ENCODE measurements around the gene WFIKKN1. TPM values are rescaled to one million over a fixed set of nuclear protein-coding genes. Genes with fewer than 3 reads are reported as not detected.

WFIKKN1 gene
- total RNA-seq, 4 donors from 2014 or later = 0.26 to 1.4 (median 0.76) TPM; not detected in 1

GRCh38 chr16:677316-678190 is 46.8 kb downstream of the WFIKKN1 start:
- H3K4me1 ChIP-seq = peaks cover 0 to 25% of the 10 kb centered on the region in 2 donors
- H3K27ac ChIP-seq = no peak overlapping the region
- H3K9me3 ChIP-seq = no peaks in the 10 kb centered on the region
- no peak for DNase-seq
- H3K4me3 ChIP-seq = no peak overlapping the region
- intact Hi-C loops (cut with DNase I; ENCODE audit: low total_unique reads) = no loop called here
- no peaks in the 10 kb centered on the region for H3K36me3 ChIP-seq
- TF ChIP-seq CTCF (IDR thresholded peaks at IDR 0.05) = no peak
- TF ChIP-seq POLR2A (IDR thresholded peaks at IDR 0.05) = no peak
- no peaks in the 10 kb centered on the region for H3K27me3 ChIP-seq

DNA sequence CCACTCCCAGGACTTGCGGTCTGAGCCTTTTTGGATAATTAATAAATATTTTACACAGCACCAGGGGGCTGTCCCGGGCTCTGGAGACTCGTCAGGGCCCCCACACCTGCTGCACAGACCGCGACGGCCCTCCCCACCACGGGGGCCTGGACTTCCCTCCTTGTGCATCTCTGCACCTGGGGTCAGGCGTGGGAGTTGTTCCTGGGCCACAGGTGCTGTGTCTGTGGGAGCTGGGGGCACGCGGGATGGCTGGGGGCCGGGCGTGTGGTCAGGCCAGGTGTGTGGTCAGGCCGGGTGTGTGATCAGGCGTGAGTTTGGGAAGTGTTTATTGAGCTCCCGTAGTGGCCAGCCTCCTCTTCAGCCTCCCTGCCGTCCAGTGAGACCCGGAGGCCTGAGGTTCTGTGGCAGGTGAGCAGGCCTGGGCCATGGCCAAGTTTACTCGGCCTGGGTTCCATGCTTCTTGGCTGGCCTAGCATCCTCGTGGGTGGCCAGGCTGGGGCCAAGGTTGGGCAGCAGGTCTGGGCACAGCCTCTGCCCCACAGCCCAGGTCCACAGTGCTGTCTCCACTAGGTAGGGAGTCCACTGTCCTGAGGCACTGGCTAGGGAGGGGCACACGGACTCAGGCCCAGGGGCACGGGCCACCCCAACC is 47.5 kb downstream of the WFIKKN1 start:
- Histone ChIP-seq H3K9me3 (no peaks in the 10 kb centered on the region), H3K27ac (no peak overlapping the region), H3K4me3 (no peak overlapping the region), H3K27me3 (no peaks in the 10 kb centered on the region), H3K4me1 (peaks cover 0 to 28% of the 10 kb centered on the region in 2 donors), H3K36me3 (no peaks in the 10 kb centered on the region)
- intact Hi-C loops (cut with DNase I; ENCODE audit: low total_unique reads) = no loop called here
- TF ChIP-seq POLR2A (IDR thresholded peaks at IDR 0.05) = no peak
- no peak for TF ChIP-seq CTCF (IDR thresholded peaks at IDR 0.05)
- DNase-seq = no peak

DNA sequence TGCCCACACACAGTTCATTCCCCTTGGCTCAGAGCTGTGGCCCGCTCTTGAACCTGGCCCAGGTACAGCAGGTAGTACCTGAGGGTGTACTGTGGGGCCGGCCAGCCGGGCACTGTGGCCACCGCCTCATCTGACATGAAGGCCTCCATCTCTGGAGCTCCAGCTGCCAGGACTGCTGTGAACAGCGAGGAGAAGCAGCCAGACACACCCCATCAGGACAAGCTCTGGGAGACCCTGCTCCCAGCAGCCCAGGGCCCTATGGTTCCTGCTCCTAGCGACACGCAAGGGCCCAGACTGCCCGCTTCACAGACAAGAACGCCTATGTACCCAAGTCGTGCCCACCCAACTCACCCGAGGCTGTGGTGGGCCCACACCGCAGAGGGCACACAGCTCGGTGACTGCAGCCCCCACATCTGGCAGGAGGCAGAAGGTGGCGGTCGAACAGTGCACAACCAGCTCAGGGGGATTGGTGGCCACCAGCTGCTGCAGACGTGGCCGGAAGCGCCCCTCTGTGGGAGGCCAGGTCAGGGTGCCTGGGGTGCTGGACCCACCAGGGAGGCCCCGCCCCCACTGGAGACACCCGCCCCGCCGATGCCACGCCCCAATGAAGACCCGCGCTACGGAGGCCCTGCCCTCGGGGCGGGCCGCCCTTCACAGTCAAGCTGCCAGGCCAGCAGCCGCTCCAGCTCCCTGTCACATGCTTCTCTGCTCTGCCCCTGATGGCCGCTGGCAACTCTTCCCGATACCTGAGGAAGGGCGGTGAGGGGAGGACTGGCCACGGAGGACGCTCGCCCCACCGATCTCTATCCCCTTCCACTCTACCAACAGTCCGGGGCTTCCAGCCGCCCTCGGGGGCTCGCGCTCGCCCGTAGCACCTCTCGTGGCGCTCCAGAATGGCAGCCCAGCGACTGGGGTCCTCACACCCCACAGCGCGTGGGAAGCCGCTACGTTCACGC is 48.4 kb downstream of the WFIKKN1 start:
- Histone ChIP-seq H3K36me3 (no peaks in the 10 kb centered on the region), H3K9me3 (no peaks in the 10 kb centered on the region), H3K4me3 (peak overlapping the region; percentile 43 to 82), H3K27me3 (no peaks in the 10 kb centered on the region), H3K27ac (peak overlapping the region; percentile 65 to 96), H3K4me1 (peaks cover 0 to 34% of the 10 kb centered on the region in 2 donors)
- TF ChIP-seq POLR2A (IDR thresholded peaks at IDR 0.05) (no peak), CTCF (IDR thresholded peaks at IDR 0.05) (no peak)
- intact Hi-C loops (cut with DNase I; ENCODE audit: low total_unique reads) = no loop called here
- peak; percentile 70 to 73 for DNase-seq

DNA sequence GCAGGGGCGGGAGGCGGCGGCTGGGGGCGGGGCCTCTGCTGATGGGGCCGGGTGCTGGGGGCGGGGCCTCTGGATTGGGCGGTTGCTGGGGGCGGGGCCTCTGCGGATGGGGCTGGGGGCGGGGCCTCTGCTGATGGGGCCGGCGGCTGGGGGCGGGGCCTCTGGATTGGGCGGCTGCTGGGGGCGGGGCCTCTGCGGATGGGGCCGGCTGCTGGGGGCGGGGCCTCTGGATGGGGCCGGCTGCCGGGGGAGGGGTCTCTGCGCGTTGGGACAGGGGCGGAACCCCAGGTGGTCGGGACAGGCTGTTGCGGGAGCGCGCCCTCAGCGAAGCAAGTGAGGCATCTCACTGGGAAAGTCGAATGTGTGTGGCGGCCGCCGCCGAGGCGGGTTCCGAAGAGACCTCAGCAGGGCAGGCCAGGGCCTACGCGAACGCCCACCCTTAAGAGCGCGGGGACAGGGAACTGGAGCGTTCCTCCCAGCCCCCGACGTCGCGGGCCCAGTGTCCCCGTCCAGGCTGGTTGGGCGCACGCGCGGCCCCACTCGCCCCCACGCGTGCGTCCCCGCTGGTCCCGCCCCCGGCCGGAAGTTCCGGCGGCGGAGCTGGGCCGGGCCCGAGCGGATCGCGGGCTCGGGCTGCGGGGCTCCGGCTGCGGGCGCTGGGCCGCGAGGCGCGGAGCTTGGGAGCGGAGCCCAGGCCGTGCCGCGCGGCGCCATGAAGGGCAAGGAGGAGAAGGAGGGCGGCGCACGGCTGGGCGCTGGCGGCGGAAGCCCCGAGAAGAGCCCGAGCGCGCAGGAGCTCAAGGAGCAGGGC is 49.2 kb downstream of the WFIKKN1 start, which contains the start of gene STUB1:
Gene STUB1, plus strand, starts transcription at position 597 of the 811 bp plus-strand sequence. Its CDS starts 116 bp downstream, at position 713.
- intact Hi-C loops (cut with DNase I; ENCODE audit: low total_unique reads) = no loop called here
- Histone ChIP-seq H3K27me3 (no peaks in the 10 kb centered on the region), H3K4me1 (peaks cover 0 to 38% of the 10 kb centered on the region in 2 donors), H3K9me3 (no peaks in the 10 kb centered on the region), H3K27ac (peak within 1 kb of the TSS; percentile 86 to 96), H3K4me3 (peak within 1 kb of the TSS; percentile 43 to 82), H3K36me3 (no peaks in the 10 kb centered on the region)
- TF ChIP-seq CTCF (IDR thresholded peaks at IDR 0.05) = peak in 1 of 4 experiments; percentile 2
- peak; percentile 66 to 88 for TF ChIP-seq POLR2A (IDR thresholded peaks at IDR 0.05)
- DNase-seq = peak; percentile 90
